VCaP (cell line): Measurements from ENCODE around the gene PRKAG1.

ENCODE experiments used
- H3K27ac ChIP-seq: fragments of 450-650 bp; 2 replicates; pipeline ENCODE4 v1.5.1; 2017
- CTCF ChIP-seq: fragments of 450-650 bp; conservative IDR thresholded peaks from 2 replicates; pipeline ENCODE4 v1.5.1; 2017; ENCODE audit warnings: mild to moderate bottlenecking, moderate library complexity

Gene PRKAG1

GRCh38 chr12:48954061-48954460, 64.5 kb downstream of the PRKAG1 start:
- no peak for TF ChIP-seq CTCF

GRCh38 chr12:48952691-48953090, 65.9 kb downstream of the PRKAG1 start:
- TF ChIP-seq CTCF, result no peak
- H3K27ac ChIP-seq, result no peak overlapping the region

More at GRCh38 chr12:48954061-48954460, 64.5 kb downstream of the PRKAG1 start:
- H3K27ac ChIP-seq, result no peak overlapping the region
